Ascending aorta (tissue), 2 donors: ENCODE data around the gene C2CD3. TPM values are rescaled to one million over a fixed set of nuclear protein-coding genes. Genes with fewer than 3 reads are reported as not detected.

Experiments
- DNase-seq, 2 donors: peaks; one replicate each; pipeline ENCODE4 v3.0.0-alpha.2; 2019; ENCODE audit warnings: low spot score in 2 of 2
- H3K27ac ChIP-seq, 2 donors: fragments of 200-600 bp; sonication (generic); one replicate each; pipeline ENCODE4 v1.5.1; 2016 to 2017; ENCODE audit warnings: mild to moderate bottlenecking in 1 of 2
- H3K27me3 ChIP-seq: fragments of 200-600 bp; sonication (generic); one replicate; pipeline ENCODE4 v1.5.1; 2017
- H3K36me3 ChIP-seq, 2 donors: fragments of 200-600 bp; sonication (generic); one replicate each; pipeline ENCODE4 v1.5.1; 2016
- H3K4me1 ChIP-seq, 2 donors: fragments of 200-600 bp; sonication (generic); one replicate each; pipeline ENCODE4 v1.5.1; 2016 to 2017; ENCODE audit warnings: mild to moderate bottlenecking in 1 of 2
- H3K4me3 ChIP-seq, 2 donors: fragments of 200-600 bp; sonication (generic); one replicate each; pipeline ENCODE4 v1.5.1; 2016 to 2017; ENCODE audit warnings: mild to moderate bottlenecking in 1 of 2
- H3K9me3 ChIP-seq, 2 donors: fragments of 200-600 bp; sonication (generic); one replicate each; pipeline ENCODE4 v1.5.1; 2016
- intact Hi-C: fragments of 100-400 bp; cut with DNase I; formaldehyde crosslinking; loops from one replicate; pipeline ENCODE4 v1.15.1; 2023
- total RNA-seq: library from RNA; depleted of rRNA; stranded (reverse); fragments of >200 nt; gene quantifications from one replicate; pipeline ENCODE4 v1.1.0, GENCODE V29; 2016
- TF ChIP-seq, protein P1 (sequence below), 3 experiments: fragments of 200-600 bp in 2 of 3; fragments of 450-650 bp in 1 of 3; sonication (generic) in 2 of 3; IDR thresholded peaks; one replicate each; pipeline ENCODE4 v1.5.1; 2016 to 2019; ENCODE audit warnings: antibody characterized with exemption in 3 of 3, mild to moderate bottlenecking in 1 of 3, moderate library complexity in 1 of 3

Gene C2CD3
- total RNA-seq, 1 donor from 2014 or later, result 11.4 TPM

DNA sequence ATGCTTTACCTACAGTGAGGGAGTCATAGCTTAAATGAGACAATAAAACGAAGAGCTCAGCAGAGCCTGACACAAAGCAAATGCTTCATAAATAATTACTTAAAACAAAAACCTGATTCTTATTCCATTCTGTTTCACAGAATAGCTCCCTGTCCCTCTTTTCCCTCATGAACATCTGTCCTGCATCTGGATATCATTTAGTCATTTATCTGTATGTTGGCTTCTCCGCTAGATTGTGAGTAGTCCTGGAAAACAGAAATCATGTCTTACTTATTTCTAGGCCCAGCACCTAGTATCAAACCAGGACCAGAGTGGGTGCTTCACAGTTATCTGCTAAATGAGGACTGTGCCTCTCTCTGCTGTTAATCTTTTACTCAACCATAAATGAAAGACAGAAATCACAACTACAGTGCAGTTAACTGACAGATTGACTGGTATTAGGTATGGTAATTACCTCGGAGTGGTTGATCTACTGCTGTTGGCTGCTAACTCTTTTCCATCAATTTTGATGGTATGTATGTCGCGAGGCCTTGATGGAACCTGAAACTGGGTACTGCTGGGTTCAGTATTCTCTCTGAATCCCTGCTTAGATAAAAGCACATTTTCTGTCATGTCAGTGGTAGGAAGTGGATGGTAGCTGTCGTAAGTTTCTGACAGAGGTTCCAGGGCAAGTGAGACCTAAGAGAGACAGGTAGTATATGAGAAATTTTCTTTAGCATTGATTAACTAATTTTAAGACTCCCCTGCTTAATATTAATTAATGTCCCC lies 31.5 kb downstream of the C2CD3 start:
- Histone ChIP-seq H3K36me3 (no peaks in the 10 kb centered on the region), H3K4me1 (peaks cover 0 to 3% of the 10 kb centered on the region in 2 donors), H3K9me3 (no peaks in the 10 kb centered on the region), H3K27me3 (no peaks in the 10 kb centered on the region), H3K4me3 (no peak overlapping the region), H3K27ac (no peak overlapping the region)
- TF ChIP-seq, protein P1, sequence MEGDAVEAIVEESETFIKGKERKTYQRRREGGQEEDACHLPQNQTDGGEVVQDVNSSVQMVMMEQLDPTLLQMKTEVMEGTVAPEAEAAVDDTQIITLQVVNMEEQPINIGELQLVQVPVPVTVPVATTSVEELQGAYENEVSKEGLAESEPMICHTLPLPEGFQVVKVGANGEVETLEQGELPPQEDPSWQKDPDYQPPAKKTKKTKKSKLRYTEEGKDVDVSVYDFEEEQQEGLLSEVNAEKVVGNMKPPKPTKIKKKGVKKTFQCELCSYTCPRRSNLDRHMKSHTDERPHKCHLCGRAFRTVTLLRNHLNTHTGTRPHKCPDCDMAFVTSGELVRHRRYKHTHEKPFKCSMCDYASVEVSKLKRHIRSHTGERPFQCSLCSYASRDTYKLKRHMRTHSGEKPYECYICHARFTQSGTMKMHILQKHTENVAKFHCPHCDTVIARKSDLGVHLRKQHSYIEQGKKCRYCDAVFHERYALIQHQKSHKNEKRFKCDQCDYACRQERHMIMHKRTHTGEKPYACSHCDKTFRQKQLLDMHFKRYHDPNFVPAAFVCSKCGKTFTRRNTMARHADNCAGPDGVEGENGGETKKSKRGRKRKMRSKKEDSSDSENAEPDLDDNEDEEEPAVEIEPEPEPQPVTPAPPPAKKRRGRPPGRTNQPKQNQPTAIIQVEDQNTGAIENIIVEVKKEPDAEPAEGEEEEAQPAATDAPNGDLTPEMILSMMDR (IDR thresholded peaks at IDR 0.05), result no peak
- DNase-seq, result no peak
- intact Hi-C loops, result no loop called here

DNA sequence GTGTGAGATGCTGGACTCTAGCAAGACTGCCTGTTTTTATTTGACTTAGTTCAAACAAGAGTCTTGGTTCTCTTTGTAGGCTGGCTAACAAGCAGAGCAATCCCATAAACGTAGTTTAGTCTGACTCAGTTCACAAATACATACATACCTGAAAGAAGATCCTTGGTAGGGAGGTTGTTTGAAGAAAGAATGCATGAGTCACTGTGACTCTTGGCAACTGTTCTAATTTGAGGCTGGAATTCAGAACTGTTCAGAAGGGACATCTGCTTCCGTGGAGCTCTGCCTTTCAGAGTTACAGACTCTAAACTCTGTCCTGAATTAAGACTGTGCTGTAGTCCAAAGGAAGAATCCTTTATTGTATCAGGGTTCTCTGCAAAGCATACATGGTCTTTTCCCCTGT lies 32.2 kb downstream of the C2CD3 start:
- H3K4me3 ChIP-seq, result no peak overlapping the region
- intact Hi-C loops, result no loop called here
- no peak for DNase-seq

DNA sequence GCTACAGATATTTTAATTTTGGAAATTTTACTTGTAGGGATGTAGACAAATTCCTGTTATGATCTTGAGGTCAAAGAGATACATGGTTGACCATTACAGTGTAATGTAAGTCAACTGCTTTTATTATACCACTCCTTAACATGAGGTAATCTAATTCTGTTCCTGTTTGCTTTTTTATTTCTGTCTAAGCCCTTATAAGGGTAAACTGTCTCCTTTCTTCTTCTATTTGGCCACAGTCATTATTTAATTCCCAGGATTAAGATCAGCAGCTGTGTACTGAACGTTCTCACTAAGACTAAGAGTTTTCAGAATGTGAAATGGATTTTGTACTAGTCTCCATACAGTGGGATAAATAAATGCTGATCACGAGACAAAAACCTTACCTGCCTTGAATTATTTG lies 32.8 kb downstream of the C2CD3 start:
- TF ChIP-seq, protein P1 (IDR thresholded peaks at IDR 0.05), result no peak
- H3K4me1 ChIP-seq, result peaks cover 0 to 3% of the 10 kb centered on the region in 2 donors
- no peak overlapping the region for H3K27ac ChIP-seq
- no peak overlapping the region for H3K4me3 ChIP-seq
- no peak for DNase-seq
- no peaks in the 10 kb centered on the region for H3K9me3 ChIP-seq
- peaks cover 7% of the 10 kb centered on the region in 2 donors for H3K36me3 ChIP-seq
- H3K27me3 ChIP-seq, result no peaks in the 10 kb centered on the region
- intact Hi-C loops, result no loop called here

More for the DNA sequence above, 32.2 kb downstream of the C2CD3 start:
- TF ChIP-seq, protein P1 (IDR thresholded peaks at IDR 0.05), result no peak
- Histone ChIP-seq H3K9me3 (no peaks in the 10 kb centered on the region), H3K36me3 (peaks cover 2% of the 10 kb centered on the region in 2 donors), H3K4me1 (peaks cover 0 to 3% of the 10 kb centered on the region in 2 donors), H3K27ac (no peak overlapping the region), H3K27me3 (no peaks in the 10 kb centered on the region)

DNA sequence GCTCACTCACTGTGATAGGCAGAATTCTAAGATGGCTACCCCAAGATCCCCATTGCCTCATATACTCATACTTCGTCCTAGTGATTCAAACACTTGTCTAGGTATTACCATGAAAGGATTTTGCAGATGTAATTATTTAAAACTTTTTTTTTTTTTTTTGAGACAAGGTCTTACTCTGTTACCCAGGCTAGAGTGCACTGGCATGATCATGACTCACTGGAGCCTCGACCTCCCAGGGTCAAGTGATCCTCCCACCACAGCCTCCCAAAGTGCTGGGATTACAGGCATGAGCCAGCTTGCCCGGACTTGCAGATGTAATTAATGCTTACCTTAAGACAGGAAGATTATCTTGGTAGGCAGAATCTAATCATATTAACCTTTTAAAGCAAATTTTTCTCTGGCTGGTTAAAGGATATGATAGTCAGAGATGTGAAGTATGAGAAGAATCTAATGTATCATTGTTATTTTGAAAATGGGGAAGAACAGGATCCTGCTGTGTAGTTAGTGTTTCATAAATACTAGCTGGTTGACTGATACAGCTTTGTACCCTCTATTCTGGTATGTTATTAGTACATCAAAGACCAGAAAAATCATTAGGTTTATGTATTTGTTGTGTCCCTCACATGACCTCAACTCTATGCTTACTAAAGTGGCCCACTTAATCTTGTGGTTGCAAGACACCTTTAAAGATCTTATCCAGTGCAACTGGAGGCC lies 35.5 kb downstream of the C2CD3 start:
- TF ChIP-seq, protein P1 (IDR thresholded peaks at IDR 0.05), result no peak
- Histone ChIP-seq H3K36me3 (peaks cover 9 to 29% of the 10 kb centered on the region in 2 donors), H3K27ac (no peak overlapping the region), H3K27me3 (no peaks in the 10 kb centered on the region), H3K4me3 (no peak overlapping the region), H3K9me3 (no peaks in the 10 kb centered on the region), H3K4me1 (peaks cover 0 to 3% of the 10 kb centered on the region in 2 donors)
- no peak for DNase-seq
- intact Hi-C loops, result no loop called here

DNA sequence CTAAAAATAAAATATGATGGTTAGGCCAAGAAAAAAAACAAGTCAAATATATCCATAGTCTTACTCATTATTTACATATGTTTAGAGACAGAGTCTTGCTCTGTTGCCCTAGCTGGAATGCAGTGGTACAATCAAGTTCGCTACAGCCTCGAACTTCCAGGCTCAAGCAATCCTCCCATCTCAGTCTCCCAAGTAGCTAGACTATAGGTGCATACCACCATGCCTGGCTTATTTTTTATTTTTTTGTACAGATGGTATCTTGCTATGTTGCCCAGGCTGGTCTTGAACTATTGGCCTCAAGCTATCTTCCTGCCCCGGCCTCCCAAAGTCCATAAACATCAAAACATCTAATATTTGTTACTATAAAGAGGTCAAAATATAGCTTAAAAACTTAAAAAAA lies 36.1 kb downstream of the C2CD3 start:
- TF ChIP-seq, protein P1 (IDR thresholded peaks at IDR 0.05), result no peak
- Histone ChIP-seq H3K9me3 (no peaks in the 10 kb centered on the region), H3K4me1 (peaks cover 0 to 3% of the 10 kb centered on the region in 2 donors), H3K4me3 (no peak overlapping the region), H3K36me3 (peaks cover 9 to 32% of the 10 kb centered on the region in 2 donors), H3K27ac (no peak overlapping the region), H3K27me3 (no peaks in the 10 kb centered on the region)
- DNase-seq, result no peak
- intact Hi-C loops, result no loop called here
